Testis (tissue), 2 donors: ENCODE data around the gene HECA.

ENCODE experiments used
- CTCF ChIP-seq, 3 experiments: fragments of 450-650 bp in 2 of 3; fragments of 200-600 bp in 1 of 3; sonication (generic) in 1 of 3; IDR thresholded peaks; one replicate each; pipeline ENCODE4 v1.5.1; 2016 to 2019; ENCODE audit warnings: antibody characterized with exemption in 3 of 3, mild to moderate bottlenecking in 2 of 3, moderate library complexity in 1 of 3
- POLR2A ChIP-seq: fragments of 450-650 bp; IDR thresholded peaks from one replicate; pipeline ENCODE4 v1.6.1; 2017; ENCODE audit warnings: antibody characterized with exemption, mild to moderate bottlenecking, moderate library complexity

GRCh38 chr6:139152892-139153271 is 18.0 kb downstream of the HECA start:
- TF ChIP-seq CTCF (IDR thresholded peaks at IDR 0.05), result no peak
- TF ChIP-seq POLR2A, result no peak
